Dendritic cell treated with granulocyte-macrophage colony-stimulating factor and Interleukin-4, amounts not matched to agents 40 ng/mL and 50 ng/mL, for 4 days (primary cell): ENCODE results near the gene WIPF3.

Experiments
- H3K27ac Mint-ChIP-seq: one replicate; pipeline ENCODE4 v1.8.0; 2022; ENCODE audit warnings: mild to moderate bottlenecking, mixed read lengths
- H3K27me3 Mint-ChIP-seq: one replicate; pipeline ENCODE4 v1.8.0; 2022; ENCODE audit warnings: mild to moderate bottlenecking, mixed read lengths
- H3K36me3 Mint-ChIP-seq: one replicate; pipeline ENCODE4 v1.8.0; 2022; ENCODE audit warnings: low read depth, mixed read lengths
- H3K4me1 Mint-ChIP-seq: one replicate; pipeline ENCODE4 v1.8.0; 2022; ENCODE audit warnings: low read depth, mixed read lengths
- H3K4me3 Mint-ChIP-seq: one replicate; pipeline ENCODE4 v1.8.0; 2022; ENCODE audit warnings: mild to moderate bottlenecking, moderate library complexity, mixed read lengths
- H3K9me3 Mint-ChIP-seq: one replicate; pipeline ENCODE4 v1.8.0; 2022; ENCODE audit warnings: mixed read lengths
- intact Hi-C: fragments of 100-400 bp; cut with micrococcal nuclease; formaldehyde crosslinking; loops from one replicate; pipeline ENCODE4 v1.15.0; 2022

Gene WIPF3

GRCh38 chr7:29815181-29816105, 9.1 kb downstream of the WIPF3 start:
- H3K27me3 Mint-ChIP-seq, result peaks cover 27% of the 10 kb centered on the region
- intact Hi-C loops, result no loop called here
- no peak overlapping the region for H3K27ac Mint-ChIP-seq

GRCh38 chr7:29818308-29818707, 12.0 kb downstream of the WIPF3 start:
- H3K4me1 Mint-ChIP-seq, result no peaks in the 10 kb centered on the region
- H3K9me3 Mint-ChIP-seq, result no peaks in the 10 kb centered on the region
- H3K36me3 Mint-ChIP-seq, result no peaks in the 10 kb centered on the region
- H3K4me3 Mint-ChIP-seq, result no peak overlapping the region
- intact Hi-C loops, result no loop called here
- no peak overlapping the region for H3K27ac Mint-ChIP-seq
- peaks cover 25% of the 10 kb centered on the region for H3K27me3 Mint-ChIP-seq

More at GRCh38 chr7:29815181-29816105, 9.1 kb downstream of the WIPF3 start:
- no peaks in the 10 kb centered on the region for H3K4me1 Mint-ChIP-seq
- no peak overlapping the region for H3K4me3 Mint-ChIP-seq
- H3K9me3 Mint-ChIP-seq, result no peaks in the 10 kb centered on the region
- H3K36me3 Mint-ChIP-seq, result no peaks in the 10 kb centered on the region

- Mint-ChIP-seq H3K27ac (no peak overlapping the region), H3K9me3 (no peaks in the 10 kb centered on the region), H3K4me3 (no peak overlapping the region), H3K36me3 (no peaks in the 10 kb centered on the region), H3K4me1 (no peaks in the 10 kb centered on the region), H3K27me3 (peaks cover 7% of the 10 kb centered on the region)
- intact Hi-C loops, result no loop called here
These were observed 19.6 kb downstream of the WIPF3 start for GRCh38 chr7:29825775-29826529.

- intact Hi-C loops, result no loop called here
- Mint-ChIP-seq H3K4me3 (no peak overlapping the region), H3K27me3 (peaks cover 7% of the 10 kb centered on the region), H3K27ac (no peak overlapping the region), H3K4me1 (no peaks in the 10 kb centered on the region), H3K36me3 (no peaks in the 10 kb centered on the region), H3K9me3 (no peaks in the 10 kb centered on the region)
These were observed 20.2 kb downstream of the WIPF3 start for GRCh38 chr7:29826530-29826822.

GRCh38 chr7:29826904-29827303, 20.6 kb downstream of the WIPF3 start:
- Mint-ChIP-seq H3K27ac (no peak overlapping the region), H3K27me3 (peaks cover 6% of the 10 kb centered on the region), H3K4me1 (no peaks in the 10 kb centered on the region), H3K36me3 (no peaks in the 10 kb centered on the region), H3K4me3 (no peak overlapping the region), H3K9me3 (no peaks in the 10 kb centered on the region)
- intact Hi-C loops, result no loop called here

GRCh38 chr7:29831705-29832104, 25.4 kb downstream of the WIPF3 start:
- no peak overlapping the region for H3K27ac Mint-ChIP-seq
- H3K9me3 Mint-ChIP-seq, result no peaks in the 10 kb centered on the region
- no peak overlapping the region for H3K4me3 Mint-ChIP-seq
- H3K27me3 Mint-ChIP-seq, result peaks cover 3% of the 10 kb centered on the region
- H3K4me1 Mint-ChIP-seq, result no peaks in the 10 kb centered on the region
- no peaks in the 10 kb centered on the region for H3K36me3 Mint-ChIP-seq
- intact Hi-C loops, result no loop called here

GRCh38 chr7:29833929-29834328, 27.6 kb downstream of the WIPF3 start:
- Mint-ChIP-seq H3K27ac (no peak overlapping the region), H3K36me3 (no peaks in the 10 kb centered on the region), H3K27me3 (peaks cover 3% of the 10 kb centered on the region), H3K4me3 (no peak overlapping the region), H3K9me3 (no peaks in the 10 kb centered on the region), H3K4me1 (no peaks in the 10 kb centered on the region)
- intact Hi-C loops, result no loop called here

- Mint-ChIP-seq H3K36me3 (no peaks in the 10 kb centered on the region), H3K27me3 (peaks cover 3% of the 10 kb centered on the region), H3K4me3 (no peak overlapping the region), H3K4me1 (no peaks in the 10 kb centered on the region), H3K27ac (no peak overlapping the region), H3K9me3 (no peaks in the 10 kb centered on the region)
- intact Hi-C loops, result no loop called here
These were observed 29.4 kb downstream of the WIPF3 start for GRCh38 chr7:29835718-29836117.

- Mint-ChIP-seq H3K36me3 (no peaks in the 10 kb centered on the region), H3K4me1 (no peaks in the 10 kb centered on the region), H3K9me3 (no peaks in the 10 kb centered on the region), H3K27ac (no peak overlapping the region), H3K27me3 (peaks cover 6% of the 10 kb centered on the region), H3K4me3 (no peak overlapping the region)
- intact Hi-C loops, result no loop called here
These were observed 33.0 kb downstream of the WIPF3 start for GRCh38 chr7:29839302-29839701.

- no peak overlapping the region for H3K27ac Mint-ChIP-seq
- no peaks in the 10 kb centered on the region for H3K4me1 Mint-ChIP-seq
- H3K9me3 Mint-ChIP-seq, result no peaks in the 10 kb centered on the region
- no peaks in the 10 kb centered on the region for H3K36me3 Mint-ChIP-seq
- no peak overlapping the region for H3K4me3 Mint-ChIP-seq
- intact Hi-C loops, result no loop called here
- peaks cover 4% of the 10 kb centered on the region for H3K27me3 Mint-ChIP-seq
These were observed 33.6 kb downstream of the WIPF3 start for GRCh38 chr7:29839921-29840320.

- Mint-ChIP-seq H3K4me1 (no peaks in the 10 kb centered on the region), H3K9me3 (no peaks in the 10 kb centered on the region), H3K36me3 (no peaks in the 10 kb centered on the region), H3K27ac (no peak overlapping the region), H3K27me3 (peaks cover 3% of the 10 kb centered on the region), H3K4me3 (no peak overlapping the region)
- intact Hi-C loops, result no loop called here
These were observed 34.4 kb downstream of the WIPF3 start for GRCh38 chr7:29840701-29841100.

- Mint-ChIP-seq H3K9me3 (no peaks in the 10 kb centered on the region), H3K27ac (no peak overlapping the region), H3K4me3 (no peak overlapping the region), H3K4me1 (no peaks in the 10 kb centered on the region), H3K27me3 (peaks cover 3% of the 10 kb centered on the region), H3K36me3 (no peaks in the 10 kb centered on the region)
- intact Hi-C loops, result no loop called here
These were observed 35.8 kb downstream of the WIPF3 start for GRCh38 chr7:29841926-29842701.

- no peaks in the 10 kb centered on the region for H3K4me1 Mint-ChIP-seq
- no peak overlapping the region for H3K27ac Mint-ChIP-seq
- no peak overlapping the region for H3K4me3 Mint-ChIP-seq
- H3K9me3 Mint-ChIP-seq, result no peaks in the 10 kb centered on the region
- H3K27me3 Mint-ChIP-seq, result peaks cover 3% of the 10 kb centered on the region
- no peaks in the 10 kb centered on the region for H3K36me3 Mint-ChIP-seq
- intact Hi-C loops, result no loop called here
These were observed 36.8 kb downstream of the WIPF3 start for GRCh38 chr7:29843093-29843492.

GRCh38 chr7:29843726-29844125, 37.4 kb downstream of the WIPF3 start:
- intact Hi-C loops, result no loop called here
- Mint-ChIP-seq H3K4me1 (no peaks in the 10 kb centered on the region), H3K4me3 (no peak overlapping the region), H3K9me3 (no peaks in the 10 kb centered on the region), H3K27ac (no peak overlapping the region), H3K27me3 (peaks cover 3% of the 10 kb centered on the region), H3K36me3 (no peaks in the 10 kb centered on the region)
